A673 (cell line): ENCODE results near the gene USP2.

Experiments used
- CTCF ChIP-seq: fragments of 300-800, 200-600 bp; sonication (generic); conservative IDR thresholded peaks from 2 replicates; pipeline ENCODE4 v1.5.1; 2017; ENCODE audit warnings: low read depth, mild to moderate bottlenecking, antibody characterized with exemption, low read length, moderate library complexity, mixed read lengths
- EZH2 ChIP-seq: fragments of 200-600 bp; sonication (generic); IDR thresholded peaks from 2 replicates; pipeline ENCODE4 v1.6.1; 2017; ENCODE audit warnings: borderline replicate concordance, low read depth, mild to moderate bottlenecking, mixed read lengths, antibody characterized with exemption, low read length; ENCODE audit not compliant: poor library complexity, severe bottlenecking

- no peak for TF ChIP-seq CTCF
- TF ChIP-seq EZH2, result no peak
Observed at GRCh38 chr11:119310682-119311052, 70.8 kb downstream of the USP2 start.
